GM12892 (cell line): ENCODE results near the gene BCAS4.

Source experiments
- POLR2A ChIP-seq: IDR thresholded peaks from 2 replicates; pipeline ENCODE4 v1.6.1; 2011; ENCODE audit warnings: low read depth, low read length, control low read depth
- POLR2AphosphoS5 ChIP-seq: IDR thresholded peaks from 2 replicates; pipeline ENCODE4 v1.6.1; 2011; ENCODE audit warnings: low read depth, low read length, control low read depth

- no peak for TF ChIP-seq POLR2AphosphoS5
- no peak for TF ChIP-seq POLR2A
Observed at GRCh38 chr20:50814438-50815161, 19.7 kb downstream of the BCAS4 start.
